HEK293T (cell line): ENCODE measurements around the gene FAM136A.

ENCODE experiments used
- ARNT ChIP-seq: fragments of 450-650 bp; IDR thresholded peaks from 2 replicates; pipeline ENCODE4 v1.6.1; 2017; ENCODE audit warnings: mild to moderate bottlenecking
- BHLHE40 ChIP-seq: fragments of 450-650 bp; IDR thresholded peaks from 2 replicates; pipeline ENCODE4 v1.6.1; 2016; ENCODE audit warnings: mild to moderate bottlenecking, moderate library complexity, borderline replicate concordance
- ELF4 ChIP-seq: fragments of 450-650 bp; IDR thresholded peaks from 2 replicates; pipeline ENCODE4 v1.6.1; 2017; ENCODE audit warnings: antibody characterized with exemption
- FOXA1 ChIP-seq: fragments of 450-650 bp; IDR thresholded peaks from 2 replicates; pipeline ENCODE4 v1.6.1; 2016; ENCODE audit warnings: mild to moderate bottlenecking
- FOXK2 ChIP-seq: fragments of 450-650 bp; IDR thresholded peaks from 2 replicates; pipeline ENCODE4 v1.6.1; 2016; ENCODE audit warnings: mild to moderate bottlenecking
- FOXM1 ChIP-seq: fragments of 450-650 bp; IDR thresholded peaks from 2 replicates; pipeline ENCODE4 v1.6.1; 2017; ENCODE audit warnings: mild to moderate bottlenecking, borderline replicate concordance
- L3MBTL2 ChIP-seq: fragments of 450-650 bp; conservative IDR thresholded peaks from 2 replicates; pipeline ENCODE4 v1.6.1; 2016; ENCODE audit warnings: mild to moderate bottlenecking
- LEF1 ChIP-seq: fragments of 450-650 bp; IDR thresholded peaks from 2 replicates; pipeline ENCODE4 v1.6.1; 2017; ENCODE audit warnings: mild to moderate bottlenecking, borderline replicate concordance
- SP1 ChIP-seq: fragments of 450-650 bp; IDR thresholded peaks from 2 replicates; pipeline ENCODE4 v1.6.1; 2017
- SUZ12 ChIP-seq: fragments of 450-650 bp; IDR thresholded peaks from 2 replicates; pipeline ENCODE4 v1.6.1; 2016; ENCODE audit warnings: mild to moderate bottlenecking
- TARDBP ChIP-seq: fragments of 450-650 bp; IDR thresholded peaks from 2 replicates; pipeline ENCODE4 v1.6.1; 2016
- ZNF384 ChIP-seq: fragments of 450-650 bp; IDR thresholded peaks from 2 replicates; pipeline ENCODE4 v1.6.1; 2016

- TF ChIP-seq ARNT = no peak
- TF ChIP-seq BHLHE40 = no peak
- no peak for TF ChIP-seq FOXA1
- no peak for TF ChIP-seq SUZ12
- no peak for TF ChIP-seq LEF1
- TF ChIP-seq FOXM1 = no peak
- no peak for TF ChIP-seq SP1
- no peak for TF ChIP-seq ZNF384
- TF ChIP-seq TARDBP = no peak
- no peak for TF ChIP-seq ELF4
- TF ChIP-seq L3MBTL2 = no peak
- no peak for TF ChIP-seq FOXK2
Observed at GRCh38 chr2:70305531-70305930, 3.7 kb upstream of the FAM136A start.
